ENCODE data around the gene RAB11FIP2. TPM values are rescaled to one million over a fixed set of nuclear protein-coding genes. Genes with fewer than 3 reads are reported as not detected.

Gene RAB11FIP2
- total and polyA plus RNA-seq, 2 experiments from 2014 or later = 9.8 to 18.4 TPM

DNA sequence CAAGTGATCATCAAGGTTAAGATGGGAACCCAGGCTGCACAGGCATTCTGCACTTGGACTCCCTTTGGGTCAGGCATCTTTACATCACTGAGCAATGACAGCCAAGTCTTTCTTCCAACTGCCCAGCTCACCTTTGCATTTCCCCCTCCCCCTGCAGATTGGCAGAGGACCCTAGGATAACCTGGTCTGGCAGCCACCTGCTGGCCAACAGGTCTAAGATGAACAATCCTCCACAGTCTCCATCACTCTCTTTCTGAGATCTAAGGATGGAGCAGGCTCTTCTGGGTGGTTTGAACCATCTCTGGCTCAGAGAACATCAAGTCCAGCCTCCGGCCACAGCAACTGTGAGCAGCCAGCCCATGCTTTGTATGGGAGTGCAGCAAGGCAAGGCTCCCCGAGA lies 75.8 kb downstream of the RAB11FIP2 start:
- no peaks in the 10 kb centered on the region for H3K27me3 ChIP-seq
- H3K4me1 ChIP-seq (ENCODE audit: low read depth) = no peaks in the 10 kb centered on the region
- H3K4me3 ChIP-seq = no peak overlapping the region
- DNase-seq (ENCODE audit: low read depth in 1 of 2, low spot score in 1 of 2) = no peak
- TF ChIP-seq, protein P1, sequence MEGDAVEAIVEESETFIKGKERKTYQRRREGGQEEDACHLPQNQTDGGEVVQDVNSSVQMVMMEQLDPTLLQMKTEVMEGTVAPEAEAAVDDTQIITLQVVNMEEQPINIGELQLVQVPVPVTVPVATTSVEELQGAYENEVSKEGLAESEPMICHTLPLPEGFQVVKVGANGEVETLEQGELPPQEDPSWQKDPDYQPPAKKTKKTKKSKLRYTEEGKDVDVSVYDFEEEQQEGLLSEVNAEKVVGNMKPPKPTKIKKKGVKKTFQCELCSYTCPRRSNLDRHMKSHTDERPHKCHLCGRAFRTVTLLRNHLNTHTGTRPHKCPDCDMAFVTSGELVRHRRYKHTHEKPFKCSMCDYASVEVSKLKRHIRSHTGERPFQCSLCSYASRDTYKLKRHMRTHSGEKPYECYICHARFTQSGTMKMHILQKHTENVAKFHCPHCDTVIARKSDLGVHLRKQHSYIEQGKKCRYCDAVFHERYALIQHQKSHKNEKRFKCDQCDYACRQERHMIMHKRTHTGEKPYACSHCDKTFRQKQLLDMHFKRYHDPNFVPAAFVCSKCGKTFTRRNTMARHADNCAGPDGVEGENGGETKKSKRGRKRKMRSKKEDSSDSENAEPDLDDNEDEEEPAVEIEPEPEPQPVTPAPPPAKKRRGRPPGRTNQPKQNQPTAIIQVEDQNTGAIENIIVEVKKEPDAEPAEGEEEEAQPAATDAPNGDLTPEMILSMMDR (IDR thresholded peaks at IDR 0.05; ENCODE audit: low read depth, low read length) = no peak
- no peaks in the 10 kb centered on the region for H3K9me3 ChIP-seq (ENCODE audit: low read depth)
- no peaks in the 10 kb centered on the region for H3K36me3 ChIP-seq
- H3K27ac ChIP-seq = no peak overlapping the region

DNA sequence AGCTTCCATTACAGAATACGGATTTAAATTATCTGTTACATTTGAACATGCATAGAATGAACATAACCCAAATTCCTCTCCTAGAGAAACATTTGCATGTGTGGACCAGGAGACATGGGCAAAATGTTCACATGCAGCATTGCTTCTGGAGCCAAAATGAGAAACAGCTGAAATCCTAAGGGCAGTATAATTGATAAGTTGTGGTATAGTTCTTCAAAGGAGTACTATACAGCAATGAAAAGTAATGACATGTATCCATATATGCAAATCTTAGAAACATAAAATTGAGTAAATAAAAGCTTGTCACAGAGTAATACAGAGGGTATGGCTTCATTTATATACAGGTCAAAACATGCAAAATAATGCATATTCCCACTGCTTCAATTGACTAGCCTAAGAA lies 77.1 kb downstream of the RAB11FIP2 start:
- Histone ChIP-seq H3K9me3 (ENCODE audit: low read depth) (no peaks in the 10 kb centered on the region), H3K27me3 (no peaks in the 10 kb centered on the region), H3K36me3 (no peaks in the 10 kb centered on the region), H3K4me1 (ENCODE audit: low read depth) (no peaks in the 10 kb centered on the region), H3K27ac (no peak overlapping the region), H3K4me3 (no peak overlapping the region)
- TF ChIP-seq, protein P1 (IDR thresholded peaks at IDR 0.05; ENCODE audit: low read depth, low read length) = no peak
- DNase-seq (ENCODE audit: low read depth in 1 of 2, low spot score in 1 of 2) = no peak

DNA sequence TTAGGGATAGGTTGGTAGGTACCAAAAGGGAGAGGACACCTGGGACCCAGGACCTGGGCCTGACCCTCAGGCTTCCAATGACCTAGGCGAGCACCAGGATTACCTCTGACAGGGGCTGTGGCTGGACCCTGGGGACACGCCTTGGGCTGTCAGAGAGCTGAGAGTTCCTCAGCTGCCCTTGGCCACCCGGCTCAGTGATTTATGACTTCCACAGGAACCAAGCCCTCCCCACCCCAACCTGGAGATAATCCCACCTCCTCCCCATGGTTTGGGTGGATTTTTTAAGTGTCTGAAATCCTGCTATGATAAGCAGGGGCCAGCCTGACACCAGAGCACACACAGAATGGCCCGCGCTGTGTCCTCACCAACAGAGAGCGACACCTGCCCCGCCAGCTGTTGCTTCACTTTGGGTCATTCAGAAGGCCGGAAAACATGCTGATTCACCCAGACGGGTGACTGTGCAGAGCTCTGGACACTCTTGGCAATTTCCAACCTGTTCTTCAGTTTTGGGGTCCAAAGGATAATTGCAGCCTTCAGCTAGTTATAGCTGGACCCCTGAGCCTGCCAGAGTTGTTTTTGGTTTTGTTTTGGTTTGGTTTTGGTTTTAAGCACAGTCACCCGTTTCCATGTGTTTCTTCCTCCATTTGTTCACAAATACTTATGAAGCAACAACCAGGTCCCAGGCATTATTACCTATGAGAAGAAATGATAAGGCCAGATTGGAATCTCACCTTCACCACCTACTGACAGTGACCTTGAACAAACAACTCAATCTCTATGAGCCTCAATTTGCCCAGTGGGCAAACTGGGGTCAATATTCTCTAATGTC lies 78.2 kb downstream of the RAB11FIP2 start:
- no peak for DNase-seq (ENCODE audit: low read depth in 1 of 2, low spot score in 1 of 2)

DNA sequence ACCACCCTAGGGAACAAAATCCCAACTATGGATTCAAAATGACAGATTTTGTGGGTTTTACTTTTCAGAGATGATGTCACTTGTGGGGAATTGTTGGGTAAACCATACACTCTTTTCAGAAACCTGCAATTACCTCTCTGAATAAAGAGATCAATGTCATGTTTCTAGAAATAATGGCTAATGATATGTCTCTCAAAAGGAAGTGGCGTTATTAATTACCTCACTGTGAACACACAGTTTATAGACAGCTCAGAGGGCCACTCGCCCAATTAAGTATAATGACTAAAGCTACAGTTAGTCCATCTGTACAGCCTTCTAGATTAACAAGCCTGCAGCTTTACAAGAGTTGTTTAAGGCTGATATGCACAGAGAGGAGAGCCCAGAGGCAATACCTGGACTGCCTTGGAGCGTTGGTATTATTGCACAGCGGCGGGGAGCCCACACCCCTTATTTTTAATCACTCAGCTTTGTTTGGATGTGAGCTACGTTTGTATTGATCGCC lies 79.5 kb downstream of the RAB11FIP2 start:
- TF ChIP-seq, protein P1 (IDR thresholded peaks at IDR 0.05; ENCODE audit: low read depth, low read length) = no peak
- Histone ChIP-seq H3K36me3 (no peaks in the 10 kb centered on the region), H3K27ac (no peak overlapping the region), H3K4me1 (ENCODE audit: low read depth) (no peaks in the 10 kb centered on the region), H3K9me3 (ENCODE audit: low read depth) (no peaks in the 10 kb centered on the region), H3K27me3 (peaks cover 4% of the 10 kb centered on the region), H3K4me3 (no peak overlapping the region)
- DNase-seq (ENCODE audit: low read depth in 1 of 2, low spot score in 1 of 2) = no peak

More for the DNA sequence above, 78.2 kb downstream of the RAB11FIP2 start:
- H3K27ac ChIP-seq = no peak overlapping the region
- TF ChIP-seq, protein P1 (IDR thresholded peaks at IDR 0.05; ENCODE audit: low read depth, low read length) = no peak
- H3K36me3 ChIP-seq = no peaks in the 10 kb centered on the region
- no peaks in the 10 kb centered on the region for H3K9me3 ChIP-seq (ENCODE audit: low read depth)
- no peaks in the 10 kb centered on the region for H3K4me1 ChIP-seq (ENCODE audit: low read depth)
- peaks cover 4% of the 10 kb centered on the region for H3K27me3 ChIP-seq
- H3K4me3 ChIP-seq = no peak overlapping the region

DNA sequence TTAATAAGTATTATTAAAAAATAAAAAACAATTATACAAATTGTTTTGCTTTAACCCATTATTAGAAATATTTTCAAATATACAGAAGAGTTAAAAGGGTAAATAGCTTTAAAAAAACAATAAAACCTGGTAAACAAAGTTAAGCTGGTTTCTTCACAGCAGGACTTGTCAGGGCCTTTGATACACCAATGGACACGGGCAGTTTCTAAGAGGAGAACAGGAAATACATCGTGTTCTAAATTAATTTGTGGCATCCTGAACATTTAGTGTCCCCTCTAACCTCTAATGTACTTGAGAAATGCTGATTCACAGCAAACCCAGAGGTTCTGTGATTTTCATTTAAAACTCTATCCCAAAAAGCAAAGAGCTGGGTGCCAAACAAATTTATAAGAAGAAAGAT lies 80.8 kb downstream of the RAB11FIP2 start:
- H3K36me3 ChIP-seq = no peaks in the 10 kb centered on the region

More for the DNA sequence above, 80.8 kb downstream of the RAB11FIP2 start:
- Histone ChIP-seq H3K9me3 (ENCODE audit: low read depth) (no peaks in the 10 kb centered on the region), H3K4me3 (no peak overlapping the region), H3K27ac (no peak overlapping the region), H3K4me1 (ENCODE audit: low read depth) (no peaks in the 10 kb centered on the region), H3K27me3 (peaks cover 4% of the 10 kb centered on the region)
- no peak for DNase-seq (ENCODE audit: low read depth in 1 of 2, low spot score in 1 of 2)
- TF ChIP-seq, protein P1 (IDR thresholded peaks at IDR 0.05; ENCODE audit: low read depth, low read length) = no peak

Data from cardiac muscle cell (in vitro differentiated cells and primary cell).